VCaP (cell line): ENCODE results near the gene PLD6.

ENCODE experiments used
- H3K27ac ChIP-seq: fragments of 450-650 bp; 2 replicates; pipeline ENCODE4 v1.5.1; 2017
- TF ChIP-seq, protein P1 (sequence below): fragments of 450-650 bp; conservative IDR thresholded peaks from 2 replicates; pipeline ENCODE4 v1.5.1; 2017; ENCODE audit warnings: mild to moderate bottlenecking, moderate library complexity

Gene PLD6

DNA sequence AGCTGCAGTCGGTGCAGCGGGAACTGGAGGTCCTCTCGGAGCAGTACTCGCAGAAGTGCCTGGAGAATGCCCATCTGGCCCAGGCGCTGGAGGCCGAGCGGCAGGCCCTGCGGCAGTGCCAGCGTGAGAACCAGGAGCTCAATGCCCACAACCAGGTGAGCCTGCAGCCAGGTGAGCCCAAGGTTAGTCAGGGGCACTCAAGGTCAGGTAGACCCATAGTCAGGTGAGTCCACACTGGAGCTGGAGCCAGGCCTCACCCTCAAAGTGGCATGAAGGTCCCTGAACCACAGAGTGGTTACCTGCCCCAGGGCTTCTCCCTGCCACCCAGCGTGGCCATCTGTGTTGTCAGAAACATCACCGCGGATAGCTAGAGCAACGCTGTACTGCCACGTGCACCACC, 32.2 kb downstream of the PLD6 start:
- TF ChIP-seq, protein P1, sequence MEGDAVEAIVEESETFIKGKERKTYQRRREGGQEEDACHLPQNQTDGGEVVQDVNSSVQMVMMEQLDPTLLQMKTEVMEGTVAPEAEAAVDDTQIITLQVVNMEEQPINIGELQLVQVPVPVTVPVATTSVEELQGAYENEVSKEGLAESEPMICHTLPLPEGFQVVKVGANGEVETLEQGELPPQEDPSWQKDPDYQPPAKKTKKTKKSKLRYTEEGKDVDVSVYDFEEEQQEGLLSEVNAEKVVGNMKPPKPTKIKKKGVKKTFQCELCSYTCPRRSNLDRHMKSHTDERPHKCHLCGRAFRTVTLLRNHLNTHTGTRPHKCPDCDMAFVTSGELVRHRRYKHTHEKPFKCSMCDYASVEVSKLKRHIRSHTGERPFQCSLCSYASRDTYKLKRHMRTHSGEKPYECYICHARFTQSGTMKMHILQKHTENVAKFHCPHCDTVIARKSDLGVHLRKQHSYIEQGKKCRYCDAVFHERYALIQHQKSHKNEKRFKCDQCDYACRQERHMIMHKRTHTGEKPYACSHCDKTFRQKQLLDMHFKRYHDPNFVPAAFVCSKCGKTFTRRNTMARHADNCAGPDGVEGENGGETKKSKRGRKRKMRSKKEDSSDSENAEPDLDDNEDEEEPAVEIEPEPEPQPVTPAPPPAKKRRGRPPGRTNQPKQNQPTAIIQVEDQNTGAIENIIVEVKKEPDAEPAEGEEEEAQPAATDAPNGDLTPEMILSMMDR, result no peak
- H3K27ac ChIP-seq, result no peak overlapping the region

DNA sequence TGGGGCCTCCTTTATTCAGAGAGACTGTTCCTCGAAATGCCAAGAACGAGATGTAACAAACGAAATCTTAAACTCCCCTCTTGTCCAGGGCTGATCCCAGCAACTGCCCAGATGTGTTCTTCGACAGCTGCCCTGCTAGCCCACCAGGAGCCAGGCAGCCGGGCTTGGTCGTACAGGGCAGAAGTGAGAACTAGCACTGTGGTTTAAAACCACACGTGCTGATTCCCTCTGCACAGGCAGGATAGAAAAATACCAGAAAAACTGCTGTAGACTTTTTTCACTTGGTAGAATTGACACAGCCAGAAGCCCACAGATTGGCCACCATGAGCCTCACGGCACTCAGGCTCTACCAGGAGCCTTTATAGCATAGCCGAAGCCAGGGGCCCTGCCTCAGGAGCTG, 33.1 kb downstream of the PLD6 start:
- TF ChIP-seq, protein P1, result no peak
- no peak overlapping the region for H3K27ac ChIP-seq

DNA sequence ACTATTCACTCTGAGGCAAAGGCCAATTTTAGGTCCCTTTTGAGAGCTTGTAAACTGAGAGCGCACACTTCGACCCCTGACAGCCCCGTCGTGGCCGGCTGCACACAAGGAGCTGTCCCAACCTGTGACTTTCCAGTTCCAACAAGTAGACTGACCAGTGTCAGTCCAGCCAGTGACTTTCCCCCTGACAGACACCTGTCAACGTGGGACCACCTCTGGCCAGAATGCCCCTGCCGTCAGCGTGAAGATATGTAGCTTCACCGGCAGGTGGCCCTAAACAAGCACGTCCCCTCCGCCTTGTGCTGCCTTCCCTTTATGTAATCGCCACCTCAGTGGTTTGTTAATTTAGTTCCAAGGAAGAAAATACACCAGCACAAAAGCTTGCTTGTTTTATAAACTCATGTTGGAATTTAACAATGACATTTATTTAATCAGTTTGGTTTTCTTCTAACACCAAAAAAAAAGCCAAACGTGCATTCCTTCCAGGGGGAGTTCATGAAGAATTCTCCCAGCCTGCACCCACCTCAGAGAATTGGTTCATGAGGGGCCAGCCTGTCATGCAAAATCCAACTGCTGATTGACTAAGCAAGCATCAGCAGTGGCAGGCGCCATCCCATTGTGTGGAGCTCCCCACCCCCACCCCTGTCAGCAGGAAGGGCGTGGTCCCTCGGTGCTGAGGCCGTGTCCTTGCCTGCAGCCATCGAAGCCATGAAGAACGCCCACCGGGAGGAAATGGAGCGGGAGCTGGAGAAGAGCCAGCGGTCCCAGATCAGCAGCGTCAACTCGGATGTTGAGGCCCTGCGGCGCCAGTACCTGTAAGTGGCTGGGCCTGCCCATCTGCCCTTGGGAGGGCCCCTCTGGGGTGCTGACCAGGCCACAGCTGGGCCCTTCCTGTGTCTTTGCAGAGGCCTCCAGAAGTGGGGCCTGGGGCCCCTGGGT, 33.9 kb downstream of the PLD6 start:
- TF ChIP-seq, protein P1, result no peak
- no peak overlapping the region for H3K27ac ChIP-seq

DNA sequence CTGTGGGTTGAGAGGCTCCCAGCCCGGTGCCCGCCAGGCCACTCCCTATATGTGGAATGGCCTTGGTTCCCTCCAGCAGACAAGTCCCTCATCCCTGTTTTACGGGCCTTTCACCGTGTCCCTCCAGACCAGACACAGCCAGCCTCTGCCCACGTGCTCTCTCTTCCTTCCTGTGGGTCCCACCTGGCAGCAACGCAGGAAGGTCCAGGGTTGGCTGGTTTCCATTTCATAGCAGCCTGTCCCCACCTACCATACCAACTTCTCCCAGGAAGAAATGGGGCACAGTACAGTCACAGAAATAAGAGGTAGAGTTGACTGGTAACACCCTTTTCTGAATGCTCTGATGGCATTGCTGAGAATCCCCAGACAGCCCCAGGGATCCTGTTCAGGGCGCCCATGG, 34.9 kb downstream of the PLD6 start:
- TF ChIP-seq, protein P1, result no peak
- H3K27ac ChIP-seq, result no peak overlapping the region

DNA sequence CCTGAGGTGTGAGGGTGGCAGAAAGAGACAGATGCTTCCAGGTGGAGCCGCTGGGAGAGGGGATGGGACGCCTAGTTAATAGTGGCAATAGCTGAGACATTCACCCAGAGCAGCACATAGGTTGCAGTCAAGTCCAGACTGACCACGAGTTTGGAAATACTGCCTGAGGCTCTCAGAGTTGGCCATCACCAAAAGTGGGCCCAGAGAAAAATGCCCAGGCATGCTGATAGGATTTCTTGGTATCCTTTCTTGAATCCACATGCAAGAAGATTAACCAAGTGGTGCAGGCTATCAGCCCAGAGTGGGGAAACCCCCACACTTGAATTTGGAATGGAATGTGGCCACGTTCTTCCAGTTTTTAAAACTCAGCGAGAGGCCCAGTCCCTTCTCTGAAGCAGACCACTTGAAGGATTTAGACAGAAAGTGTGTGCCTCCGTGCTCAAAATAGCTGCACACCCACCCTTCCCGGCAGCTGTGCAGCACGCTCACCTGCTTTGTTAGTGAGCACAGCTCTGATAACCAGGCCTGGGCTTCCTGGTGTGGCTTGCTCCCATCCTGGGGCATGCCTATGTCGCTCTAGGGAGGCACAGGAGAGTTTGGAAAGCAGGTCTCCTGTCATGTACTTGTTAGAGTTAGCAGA, 35.7 kb downstream of the PLD6 start:
- TF ChIP-seq, protein P1, result no peak
- H3K27ac ChIP-seq, result no peak overlapping the region

DNA sequence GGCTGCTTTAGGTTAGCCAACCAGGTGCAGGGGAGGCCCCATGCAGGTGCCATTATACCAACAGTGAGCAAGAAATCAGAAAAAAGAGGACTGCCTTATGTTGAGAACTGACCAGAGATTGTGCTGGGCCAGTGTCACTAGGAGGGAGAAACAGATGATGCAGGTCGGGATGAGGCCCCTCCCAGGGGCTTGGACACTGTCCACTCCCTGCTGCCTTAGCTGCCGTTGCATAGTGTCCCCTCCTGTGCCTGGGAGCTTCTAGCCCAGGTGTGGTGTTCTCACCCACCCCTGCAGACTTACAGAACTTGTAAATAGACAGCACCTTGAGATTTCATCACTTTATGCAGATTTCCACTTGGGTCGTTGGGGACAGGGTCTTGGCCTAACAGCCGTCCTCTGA, 36.7 kb downstream of the PLD6 start:
- TF ChIP-seq, protein P1, result no peak
- no peak overlapping the region for H3K27ac ChIP-seq

DNA sequence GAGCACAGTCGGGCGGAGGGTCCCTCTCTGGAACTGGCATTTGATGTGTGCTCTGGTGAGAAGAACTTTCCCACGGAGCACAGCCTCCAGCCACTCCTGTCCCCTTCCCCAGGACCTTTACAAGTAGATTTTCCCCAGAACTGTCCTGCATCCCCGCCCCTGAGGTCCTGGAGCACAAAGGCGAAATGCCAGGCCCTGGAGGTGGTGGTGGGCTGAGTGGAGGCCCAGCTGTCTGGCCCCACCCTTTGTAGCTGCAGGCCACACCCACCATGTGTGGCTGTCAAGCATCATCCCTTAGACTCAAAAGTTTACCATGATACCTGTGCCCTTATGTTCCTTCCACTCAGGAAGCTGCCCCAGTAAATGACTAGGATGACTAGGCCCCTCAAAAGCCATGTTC, 37.7 kb downstream of the PLD6 start:
- no peak overlapping the region for H3K27ac ChIP-seq
- TF ChIP-seq, protein P1, result no peak
